DND-41 (cell line): ENCODE results near the gene HBG2.

Experiments
- EZH2 ChIP-seq: IDR thresholded peaks from 3 replicates; pipeline ENCODE4 v1.6.1; 2012; ENCODE audit warnings: borderline replicate concordance, low read depth, mild to moderate bottlenecking, moderate library complexity, low read length, inconsistent platforms; ENCODE audit not compliant: severe bottlenecking
- TF ChIP-seq, protein P1 (sequence below): IDR thresholded peaks from 2 replicates; pipeline ENCODE4 v1.5.1; 2012; ENCODE audit warnings: borderline replicate concordance, low read length, moderate library complexity, mild to moderate bottlenecking; ENCODE audit not compliant: poor library complexity, severe bottlenecking; ENCODE audit errors: extremely low read depth

DNA sequence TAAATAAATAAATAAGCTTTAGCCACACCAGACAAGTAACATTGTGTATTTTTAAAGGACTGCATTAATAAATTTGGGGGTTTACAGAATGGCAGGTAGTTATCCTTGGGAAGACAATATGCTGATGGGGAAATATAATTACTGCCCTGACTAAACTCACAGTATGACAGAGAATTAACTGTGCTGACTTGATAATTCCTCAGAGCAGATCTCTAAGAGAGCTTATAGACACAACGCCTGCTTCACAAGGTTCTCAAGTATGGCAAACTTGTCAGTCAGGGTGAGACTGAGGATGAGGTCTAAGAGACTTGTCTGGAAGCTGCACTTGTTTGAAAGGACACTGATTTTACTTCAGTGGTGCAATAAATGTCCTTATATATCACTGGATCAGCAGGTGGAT, 43.9 kb upstream of the HBG2 start:
- TF ChIP-seq, protein P1, sequence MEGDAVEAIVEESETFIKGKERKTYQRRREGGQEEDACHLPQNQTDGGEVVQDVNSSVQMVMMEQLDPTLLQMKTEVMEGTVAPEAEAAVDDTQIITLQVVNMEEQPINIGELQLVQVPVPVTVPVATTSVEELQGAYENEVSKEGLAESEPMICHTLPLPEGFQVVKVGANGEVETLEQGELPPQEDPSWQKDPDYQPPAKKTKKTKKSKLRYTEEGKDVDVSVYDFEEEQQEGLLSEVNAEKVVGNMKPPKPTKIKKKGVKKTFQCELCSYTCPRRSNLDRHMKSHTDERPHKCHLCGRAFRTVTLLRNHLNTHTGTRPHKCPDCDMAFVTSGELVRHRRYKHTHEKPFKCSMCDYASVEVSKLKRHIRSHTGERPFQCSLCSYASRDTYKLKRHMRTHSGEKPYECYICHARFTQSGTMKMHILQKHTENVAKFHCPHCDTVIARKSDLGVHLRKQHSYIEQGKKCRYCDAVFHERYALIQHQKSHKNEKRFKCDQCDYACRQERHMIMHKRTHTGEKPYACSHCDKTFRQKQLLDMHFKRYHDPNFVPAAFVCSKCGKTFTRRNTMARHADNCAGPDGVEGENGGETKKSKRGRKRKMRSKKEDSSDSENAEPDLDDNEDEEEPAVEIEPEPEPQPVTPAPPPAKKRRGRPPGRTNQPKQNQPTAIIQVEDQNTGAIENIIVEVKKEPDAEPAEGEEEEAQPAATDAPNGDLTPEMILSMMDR: no peak
- no peak for TF ChIP-seq EZH2
